ENCODE data around the gene TCN1.

TCN1 gene

GRCh38 chr11:59807047-59807610, 59.2 kb downstream of the TCN1 start:
- no peak for DNase-seq

GRCh38 chr11:59804061-59804460, 62.2 kb downstream of the TCN1 start:
- DNase-seq: no peak

All from effector CD4-positive, alpha-beta T cell (primary cell).